Tibial nerve (tissue), 4 donors: ENCODE data around the gene ZNF783. TPM values are rescaled to one million over a fixed set of nuclear protein-coding genes. Genes with fewer than 3 reads are reported as not detected.

Experiments
- DNase-seq, 2 donors: peaks; one replicate each; pipeline ENCODE4 v3.0.0-alpha.2; 2019; ENCODE audit warnings: low spot score in 2 of 2
- H3K27ac ChIP-seq, 4 donors: fragments of 200-600 bp; sonication (generic) in 3 of 4; one replicate each; pipeline ENCODE4 v1.5.1; 2017 to 2019; ENCODE audit warnings: mild to moderate bottlenecking in 1 of 4
- H3K27me3 ChIP-seq, 2 donors: fragments of 200-600 bp; sonication (generic) in 1 of 2; one replicate each; pipeline versions ENCODE4 v1.5.1 to v1.6.0; 2017 to 2019
- H3K36me3 ChIP-seq, 3 donors: fragments of 200-600 bp; sonication (generic); one replicate each; pipeline ENCODE4 v1.5.1; 2018 to 2019
- H3K4me1 ChIP-seq, 4 donors: fragments of 200-600 bp; sonication (generic) in 3 of 4; one replicate each; pipeline ENCODE4 v1.5.1; 2017 to 2019
- H3K4me3 ChIP-seq, 4 donors: fragments of 200-600 bp; sonication (generic) in 3 of 4; one replicate each; pipeline ENCODE4 v1.5.1; 2017 to 2019; ENCODE audit warnings: mild to moderate bottlenecking in 1 of 4, moderate library complexity in 1 of 4
- H3K9me3 ChIP-seq, 4 donors: fragments of 200-600 bp; sonication (generic) in 3 of 4; one replicate each; pipeline ENCODE4 v1.5.1; 2017 to 2019
- CTCF ChIP-seq, 5 experiments: fragments of 200-600 bp in 3 of 5; fragments of 450-650 bp in 2 of 5; sonication (generic) in 3 of 5; IDR thresholded peaks; one replicate each; pipeline ENCODE4 v1.5.1; 2016 to 2019; ENCODE audit warnings: antibody characterized with exemption in 5 of 5, mild to moderate bottlenecking in 3 of 5, moderate library complexity in 2 of 5
- EP300 ChIP-seq, 2 donors: sonication (generic); formaldehyde crosslinking; IDR thresholded peaks; one replicate each; pipeline ENCODE4 v1.6.1; 2017; ENCODE audit warnings: antibody characterized with exemption in 2 of 2, mild to moderate bottlenecking in 1 of 2
- POLR2A ChIP-seq, 2 donors: fragments of 450-650 bp; IDR thresholded peaks; one replicate each; pipeline ENCODE4 v1.6.1; 2017; ENCODE audit warnings: antibody characterized with exemption in 2 of 2, mild to moderate bottlenecking in 2 of 2, moderate library complexity in 2 of 2
- WGBS, 2 donors: methylation state at CpG; one replicate each; pipeline ENCODE4 v1.1.5; 2018; 5-methylcytosine and 5-hydroxymethylcytosine counted together
- total RNA-seq, 4 donors: library from RNA; depleted of rRNA; stranded (reverse); fragments of >200 nt; gene quantifications; one replicate each; pipeline ENCODE4 v1.1.0, GENCODE V29; 2016

ZNF783 gene
- total RNA-seq, 4 donors from 2014 or later, result 22.1 to 58.2 (median 31.2) TPM

- H3K36me3 ChIP-seq, result peaks cover 0 to 95% (median 5%) of the 10 kb centered on the region in 3 donors
- H3K9me3 ChIP-seq, result peaks cover 0 to 6% (median 0%) of the 10 kb centered on the region in 4 donors
- TF ChIP-seq POLR2A (IDR thresholded peaks at IDR 0.05) (no peak), EP300 (IDR thresholded peaks at IDR 0.05) (no peak), CTCF (IDR thresholded peaks at IDR 0.05) (no peak)
- no peaks in the 10 kb centered on the region for H3K4me1 ChIP-seq
- H3K27ac ChIP-seq, result no peak overlapping the region
- WGBS, 2 donors, result 88 to 95% methylated on average over 9 to 10 of the region's 15 CpGs
- H3K4me3 ChIP-seq, result no peak overlapping the region
- no peaks in the 10 kb centered on the region for H3K27me3 ChIP-seq
- no peak for DNase-seq
These were observed 32.1 kb downstream of the ZNF783 start for GRCh38 chr7:149293946-149294633.

GRCh38 chr7:149294634-149295480 is 32.9 kb downstream of the ZNF783 start:
- H3K27ac ChIP-seq, result no peak overlapping the region

GRCh38 chr7:149295481-149295850 is 33.5 kb downstream of the ZNF783 start:
- H3K4me1 ChIP-seq, result no peaks in the 10 kb centered on the region
- H3K27me3 ChIP-seq, result no peaks in the 10 kb centered on the region
- DNase-seq, result no peak
- WGBS, 2 donors, result 91% methylated on average over 6 of the region's 6 CpGs
- no peak overlapping the region for H3K27ac ChIP-seq
- TF ChIP-seq POLR2A (IDR thresholded peaks at IDR 0.05) (no peak), CTCF (IDR thresholded peaks at IDR 0.05) (no peak), EP300 (IDR thresholded peaks at IDR 0.05) (no peak)
- peaks cover 0 to 82% (median 5%) of the 10 kb centered on the region in 3 donors for H3K36me3 ChIP-seq
- no peak overlapping the region for H3K4me3 ChIP-seq
- H3K9me3 ChIP-seq, result peaks cover 0 to 6% (median 0%) of the 10 kb centered on the region in 4 donors

More at GRCh38 chr7:149294634-149295480, 32.9 kb downstream of the ZNF783 start:
- no peak for DNase-seq
- WGBS, 2 donors, result 94 to 98% methylated on average over 35 to 53 of the region's 55 CpGs
- TF ChIP-seq POLR2A (IDR thresholded peaks at IDR 0.05) (no peak), CTCF (IDR thresholded peaks at IDR 0.05) (no peak)
- Histone ChIP-seq H3K27me3 (no peaks in the 10 kb centered on the region), H3K4me1 (no peaks in the 10 kb centered on the region), H3K36me3 (peaks cover 0 to 88% (median 5%) of the 10 kb centered on the region in 3 donors), H3K9me3 (peaks cover 0 to 6% (median 0%) of the 10 kb centered on the region in 4 donors), H3K4me3 (no peak overlapping the region)

GRCh38 chr7:149296368-149296767 is 34.4 kb downstream of the ZNF783 start:
- Histone ChIP-seq H3K4me3 (no peak overlapping the region), H3K9me3 (peaks cover 0 to 6% (median 0%) of the 10 kb centered on the region in 4 donors), H3K4me1 (no peaks in the 10 kb centered on the region), H3K36me3 (peaks cover 0 to 73% (median 5%) of the 10 kb centered on the region in 3 donors), H3K27ac (no peak overlapping the region), H3K27me3 (no peaks in the 10 kb centered on the region)
- WGBS, 2 donors, result 87 to 96% methylated on average over 4 of the region's 4 CpGs
- TF ChIP-seq POLR2A (IDR thresholded peaks at IDR 0.05), result no peak
- TF ChIP-seq CTCF (IDR thresholded peaks at IDR 0.05), result no peak
- TF ChIP-seq EP300 (IDR thresholded peaks at IDR 0.05), result no peak
- DNase-seq, result no peak
